Measurements from ENCODE around the gene PLAGL1.

The PLAGL1 gene

DNA sequence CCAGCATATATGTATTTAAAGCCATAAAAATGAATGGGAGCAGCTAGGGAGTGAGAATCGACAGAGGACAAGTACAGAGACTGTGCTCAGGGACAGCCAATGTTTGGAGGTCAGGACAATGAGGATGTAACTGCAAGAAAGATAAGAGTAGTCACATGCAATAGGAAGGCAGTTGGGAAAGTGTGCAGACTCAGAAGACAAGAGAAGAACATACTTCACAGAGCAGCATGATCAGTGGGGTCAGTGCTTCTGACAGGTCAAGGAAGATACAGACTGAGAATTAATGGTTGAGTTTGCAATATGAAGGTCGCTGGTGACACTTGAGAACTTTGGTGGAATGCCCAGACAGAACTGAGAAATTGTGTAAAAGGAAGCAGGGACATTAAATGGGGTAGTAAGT is 25.1 kb downstream of the PLAGL1 start:
- TF ChIP-seq GATA2 (IDR thresholded peaks at IDR 0.05; ENCODE audit: low read depth, low read length) = no peak

DNA sequence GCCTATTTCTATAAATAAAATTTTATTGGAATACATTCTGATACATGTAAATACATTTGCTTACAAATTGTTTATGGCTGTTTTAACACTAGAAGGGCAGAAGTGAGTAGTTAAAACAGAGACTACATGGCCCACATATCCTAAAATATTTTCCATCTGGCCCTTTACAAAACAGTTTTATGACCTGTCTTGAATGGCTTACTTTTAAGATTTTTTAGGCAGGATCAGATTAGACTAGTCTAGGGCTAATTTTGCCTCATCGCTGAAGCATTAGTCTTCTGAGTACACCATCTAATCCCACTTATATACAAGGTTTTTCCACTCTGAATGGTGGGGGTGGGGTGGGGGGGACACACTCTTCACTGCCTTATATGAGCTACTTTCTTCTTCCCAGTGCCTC is 27.1 kb downstream of the PLAGL1 start:
- TF ChIP-seq GATA3 (IDR thresholded peaks at IDR 0.05; ENCODE audit: low read depth, low read length) (no peak), GATA2 (IDR thresholded peaks at IDR 0.05; ENCODE audit: low read depth, low read length) (no peak)

DNA sequence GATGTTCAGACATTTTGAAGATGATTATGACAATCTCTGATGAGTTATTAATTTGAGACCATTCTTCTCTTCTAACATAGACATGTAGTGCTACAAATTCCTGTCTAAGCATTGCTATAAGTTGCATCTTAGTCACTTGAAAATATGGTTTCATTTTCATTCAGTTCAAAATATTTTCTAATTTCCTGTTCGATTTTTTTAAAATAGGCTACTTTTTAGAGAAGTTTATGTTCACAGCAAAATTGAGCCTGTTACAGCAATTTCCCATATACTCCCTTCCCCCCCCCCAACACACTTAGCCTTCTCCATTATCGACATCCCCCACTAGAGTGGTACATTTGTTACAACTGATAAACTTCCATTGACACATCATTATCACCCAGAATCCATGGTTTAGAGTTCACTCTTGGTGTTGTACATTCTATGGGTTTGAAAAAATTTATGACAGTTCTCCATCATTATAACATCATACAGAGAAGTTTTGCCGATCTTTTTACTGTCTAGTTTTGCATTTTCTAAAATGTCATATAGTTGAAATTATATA is 31.2 kb downstream of the PLAGL1 start:
- TF ChIP-seq GATA2 (IDR thresholded peaks at IDR 0.05; ENCODE audit: low read depth, low read length) (no peak), GATA3 (IDR thresholded peaks at IDR 0.05; ENCODE audit: low read depth, low read length) (no peak)

DNA sequence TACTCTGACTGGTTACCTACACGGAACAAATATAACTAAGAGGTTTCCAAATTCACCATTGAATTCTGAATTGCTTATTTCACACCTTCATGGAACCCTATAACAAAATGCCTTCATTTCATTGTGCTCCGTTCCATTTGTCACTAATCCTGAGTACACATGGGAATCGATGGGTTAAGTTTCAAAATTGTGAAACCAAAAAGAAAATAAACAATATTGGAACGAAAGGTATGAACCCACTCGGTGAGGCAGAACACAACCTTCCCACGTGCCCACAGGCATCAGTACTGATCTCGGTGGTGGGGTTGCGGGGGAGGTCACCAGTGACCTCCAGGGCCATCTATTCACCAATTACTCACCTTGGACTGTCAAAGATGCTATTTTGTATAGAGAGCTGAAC is 34.0 kb downstream of the PLAGL1 start:
- TF ChIP-seq GATA2 (IDR thresholded peaks at IDR 0.05; ENCODE audit: low read depth, low read length) = no peak
- TF ChIP-seq GATA3 (IDR thresholded peaks at IDR 0.05; ENCODE audit: low read depth, low read length) = no peak

DNA sequence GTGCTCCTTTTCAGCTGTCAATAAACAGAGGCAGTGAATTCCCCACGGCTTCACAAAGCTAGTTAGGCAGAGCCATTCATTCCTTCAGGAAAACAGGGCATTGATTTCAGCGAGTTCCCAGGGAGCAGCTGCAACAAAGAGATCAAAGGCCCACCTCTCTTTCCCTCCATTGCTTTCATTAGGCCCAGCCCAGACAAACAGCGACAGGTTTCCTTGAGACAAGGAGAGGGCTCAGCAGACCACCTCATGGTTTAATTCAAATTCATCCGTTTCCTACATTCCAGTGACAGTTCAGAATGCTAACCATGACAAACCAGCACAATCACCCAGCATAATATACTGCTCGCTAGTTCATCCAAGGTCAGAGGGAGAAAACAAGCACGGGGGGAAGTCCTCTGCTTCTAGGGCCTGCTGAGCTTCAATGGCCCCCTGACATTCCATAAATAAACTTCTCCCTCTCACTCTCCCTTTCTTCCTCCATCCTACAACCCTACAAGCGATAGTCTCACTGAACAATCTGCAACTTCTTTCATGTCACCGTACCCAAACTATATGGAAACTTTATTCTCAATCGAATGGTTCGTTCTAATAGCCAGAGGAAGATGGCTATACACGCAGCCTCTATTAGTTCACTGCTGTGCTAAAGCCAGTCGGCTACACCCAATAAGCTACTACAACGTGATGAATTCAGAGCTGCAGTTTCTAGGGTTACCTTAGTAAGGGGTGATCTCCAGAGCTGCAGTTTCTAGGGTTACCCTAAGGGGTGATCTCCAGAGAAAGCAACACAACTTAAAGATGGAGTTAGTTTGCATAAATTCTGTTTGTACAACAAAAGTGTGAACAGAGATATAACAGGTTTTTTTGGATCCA is 34.7 kb downstream of the PLAGL1 start:
- TF ChIP-seq GATA2 (IDR thresholded peaks at IDR 0.05; ENCODE audit: low read depth, low read length) (no peak), GATA3 (IDR thresholded peaks at IDR 0.05; ENCODE audit: low read depth, low read length) (no peak)

DNA sequence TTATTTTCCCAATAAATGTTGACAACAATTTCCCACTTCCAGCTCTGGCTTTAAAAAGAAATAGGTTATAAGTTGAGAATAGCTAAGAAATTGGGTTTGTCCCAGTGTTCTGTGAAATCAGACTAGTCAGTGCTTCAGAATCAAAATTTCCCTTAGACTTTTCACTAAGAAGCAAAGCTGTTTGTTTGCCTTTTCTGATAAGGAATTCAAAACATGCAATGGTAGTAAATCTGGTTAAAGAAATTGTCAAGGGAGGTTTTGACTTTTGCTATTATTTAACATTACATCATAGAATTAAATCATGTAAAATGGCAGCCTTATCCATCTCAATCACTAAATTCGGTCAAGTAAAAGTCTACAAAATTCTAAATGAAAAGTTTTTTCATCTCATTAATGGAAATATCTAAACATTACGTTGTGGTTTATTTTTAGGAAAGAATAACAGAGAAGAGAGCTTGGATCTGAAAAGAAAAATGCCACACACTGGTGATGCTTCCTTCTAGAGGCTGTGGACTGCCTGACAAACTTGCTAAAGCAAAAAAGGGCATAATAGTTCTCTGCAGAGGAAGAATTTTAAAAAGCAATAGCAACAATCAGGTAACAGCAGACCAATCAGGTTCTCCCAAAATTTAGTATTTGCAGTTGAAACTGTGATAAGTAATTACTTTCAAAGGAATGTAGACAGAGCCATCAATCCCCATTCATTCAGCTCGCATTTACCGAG is 36.4 kb downstream of the PLAGL1 start:
- no peak for TF ChIP-seq GATA3 (IDR thresholded peaks at IDR 0.05; ENCODE audit: low read depth, low read length)
- TF ChIP-seq GATA2 (IDR thresholded peaks at IDR 0.05; ENCODE audit: low read depth, low read length) = no peak

DNA sequence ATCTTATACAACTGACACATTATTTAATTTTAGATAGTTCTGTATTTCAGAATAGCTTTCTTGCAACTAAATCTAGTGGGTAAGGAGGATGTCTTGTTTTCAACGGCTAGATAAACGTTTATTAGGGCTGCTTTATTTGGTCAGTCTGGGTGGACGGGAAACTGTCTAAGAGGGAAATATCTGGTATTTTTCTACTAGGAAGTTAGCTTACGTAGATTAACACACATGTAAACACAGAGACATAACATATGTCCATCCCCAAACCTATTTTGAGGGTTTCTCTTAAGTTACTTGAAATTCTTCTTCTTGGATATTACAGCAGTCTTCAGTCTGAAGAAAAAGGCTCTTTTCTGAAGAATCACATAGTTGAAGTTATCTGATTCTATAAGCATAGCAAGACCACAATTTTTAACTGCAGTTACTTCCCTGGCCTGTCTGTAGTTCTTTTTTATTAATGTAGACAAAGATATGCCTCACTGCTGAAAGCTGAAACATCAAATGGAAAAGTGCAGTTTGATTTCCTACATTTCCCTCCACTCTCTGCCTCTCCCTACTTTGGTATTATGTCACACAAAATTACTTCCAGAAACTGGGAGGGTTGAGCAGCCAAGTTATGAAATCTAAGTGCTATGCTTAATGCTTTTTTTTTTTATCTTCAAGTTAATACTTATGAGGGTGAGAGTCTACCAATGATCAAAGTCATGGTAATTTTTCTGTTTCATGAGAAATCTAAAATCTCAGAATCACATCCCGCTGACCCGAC is 37.4 kb downstream of the PLAGL1 start:
- TF ChIP-seq GATA3 (IDR thresholded peaks at IDR 0.05; ENCODE audit: low read depth, low read length) = no peak
- no peak for TF ChIP-seq GATA2 (IDR thresholded peaks at IDR 0.05; ENCODE audit: low read depth, low read length)

DNA sequence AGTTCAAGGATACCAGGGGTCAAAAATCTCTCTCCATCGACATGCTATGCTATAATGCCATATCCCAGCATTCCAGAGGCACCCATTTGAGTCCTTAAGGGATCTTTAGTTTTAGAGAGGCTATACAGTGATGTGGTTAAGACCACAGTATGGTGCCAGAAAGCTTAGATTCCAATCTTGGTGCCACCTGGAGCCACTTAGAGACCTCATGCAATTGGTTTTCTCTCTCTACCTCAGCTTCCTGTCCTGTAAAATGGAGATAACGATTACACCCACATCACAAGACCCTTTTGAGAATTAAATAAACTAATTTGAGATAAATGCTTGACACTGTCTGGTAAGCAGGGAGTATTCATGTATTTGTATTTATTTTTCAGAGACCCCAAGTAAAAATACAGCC is 39.0 kb downstream of the PLAGL1 start:
- TF ChIP-seq GATA2 (IDR thresholded peaks at IDR 0.05; ENCODE audit: low read depth, low read length) (no peak), GATA3 (IDR thresholded peaks at IDR 0.05; ENCODE audit: low read depth, low read length) (no peak)

DNA sequence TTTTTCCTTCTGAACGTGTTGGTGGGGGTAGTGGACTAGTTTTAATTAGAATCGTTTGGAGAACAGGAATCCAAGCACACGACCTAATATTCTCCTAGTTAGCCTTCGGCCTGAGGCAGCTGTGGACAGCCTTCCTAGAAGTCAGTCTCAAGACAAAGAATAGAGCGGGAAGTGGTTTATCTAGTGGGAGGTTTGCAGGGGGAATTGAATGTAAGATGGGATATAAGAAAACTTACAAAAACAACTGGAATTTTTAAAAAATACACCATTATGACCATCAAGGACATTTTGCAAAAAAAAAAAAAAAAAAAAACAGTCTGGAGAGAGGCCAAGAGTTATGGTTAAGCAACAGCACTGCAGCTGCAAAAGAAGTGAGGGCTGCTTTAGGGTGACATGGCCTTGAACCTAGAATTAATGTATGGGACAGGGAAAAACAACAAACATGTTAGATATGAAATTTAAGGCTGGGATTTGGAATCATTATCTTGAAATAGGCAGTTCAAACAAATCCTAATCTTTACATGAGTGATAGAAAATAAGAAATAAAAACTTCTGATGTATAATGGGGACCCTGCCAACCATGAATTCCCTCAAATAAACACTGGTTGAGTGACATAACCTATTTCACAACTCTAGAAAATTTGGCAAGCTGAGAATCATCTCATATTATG is 40.2 kb downstream of the PLAGL1 start:
- TF ChIP-seq GATA2 (IDR thresholded peaks at IDR 0.05; ENCODE audit: low read depth, low read length) (no peak), GATA3 (IDR thresholded peaks at IDR 0.05; ENCODE audit: low read depth, low read length) (no peak)

DNA sequence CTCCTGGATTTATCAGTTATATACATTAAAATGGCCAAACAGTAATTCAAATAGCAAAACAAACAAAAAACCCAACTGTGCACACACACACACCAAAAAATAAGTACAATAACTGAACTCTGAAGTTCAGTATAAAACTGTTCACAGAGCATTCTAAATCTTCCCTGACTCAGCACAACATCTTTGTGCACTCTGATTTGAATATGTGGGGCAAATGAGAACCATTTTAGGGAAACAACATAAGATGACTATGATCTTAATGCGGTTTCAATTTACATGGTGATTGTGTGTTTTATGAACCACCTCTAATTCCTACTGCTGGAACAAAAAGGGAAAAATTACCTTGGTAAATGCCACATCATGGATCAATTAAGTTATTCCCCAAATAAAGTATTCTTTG is 41.7 kb downstream of the PLAGL1 start:
- TF ChIP-seq GATA2 (IDR thresholded peaks at IDR 0.05; ENCODE audit: low read depth, low read length) (no peak), GATA3 (IDR thresholded peaks at IDR 0.05; ENCODE audit: low read depth, low read length) (no peak)

DNA sequence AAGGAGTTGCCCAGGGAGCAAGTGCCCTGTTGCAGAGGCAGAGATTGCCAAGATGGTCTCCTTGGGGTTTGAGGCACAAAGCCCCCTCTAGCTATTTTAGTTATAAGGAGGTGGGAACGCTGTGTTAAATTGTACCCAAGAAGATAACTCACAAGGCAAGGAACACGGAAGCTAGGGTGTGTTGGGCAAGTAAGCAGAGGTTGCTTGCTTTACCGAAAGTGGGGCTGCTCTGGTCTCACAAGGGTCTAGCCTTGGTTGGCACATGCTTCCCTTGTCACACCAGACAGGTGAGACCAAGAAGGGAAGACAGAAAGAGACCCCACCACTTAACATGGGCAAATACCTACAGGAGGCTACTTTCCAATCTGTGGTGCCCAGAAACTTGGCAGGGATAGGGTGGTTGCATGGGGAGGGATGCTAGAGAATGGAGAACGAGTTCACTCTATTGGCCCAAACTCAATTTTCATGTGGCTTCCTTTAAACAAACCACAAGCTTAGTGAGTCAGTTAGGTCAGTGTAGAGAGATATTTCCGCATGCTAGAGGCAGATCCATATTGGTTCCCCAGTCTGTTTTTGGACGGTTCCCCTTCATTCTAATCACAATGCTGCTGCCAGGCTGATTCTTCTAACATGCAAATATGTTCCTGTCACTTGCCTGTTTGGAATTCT is 42.4 kb downstream of the PLAGL1 start:
- TF ChIP-seq GATA3 (IDR thresholded peaks at IDR 0.05; ENCODE audit: low read depth, low read length) (no peak), GATA2 (IDR thresholded peaks at IDR 0.05; ENCODE audit: low read depth, low read length) (no peak)

DNA sequence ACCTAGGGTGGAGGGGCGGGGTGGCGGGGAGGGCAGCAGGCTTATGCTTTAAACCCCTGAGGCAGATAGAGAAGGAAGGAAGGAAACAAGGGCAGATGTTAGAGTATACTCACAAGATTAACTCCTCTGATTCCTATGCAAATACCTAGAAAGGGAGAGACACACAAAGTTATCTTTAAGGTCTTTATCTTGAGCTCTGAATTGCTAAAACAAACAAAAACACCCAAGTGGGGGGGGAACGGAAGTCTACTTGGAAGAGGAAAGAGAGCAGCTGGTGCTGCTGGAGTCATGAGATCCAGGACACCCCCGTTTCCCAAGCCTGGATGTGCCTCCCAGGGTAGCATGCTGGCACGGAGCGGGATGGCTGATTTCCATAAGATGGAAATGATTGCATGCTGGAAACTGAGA is 43.4 kb downstream of the PLAGL1 start:
- no peak for TF ChIP-seq GATA3 (IDR thresholded peaks at IDR 0.05; ENCODE audit: low read depth, low read length)
- TF ChIP-seq GATA2 (IDR thresholded peaks at IDR 0.05; ENCODE audit: low read depth, low read length) = no peak
